ENCODE data around the gene RGS3.

Gene RGS3

DNA sequence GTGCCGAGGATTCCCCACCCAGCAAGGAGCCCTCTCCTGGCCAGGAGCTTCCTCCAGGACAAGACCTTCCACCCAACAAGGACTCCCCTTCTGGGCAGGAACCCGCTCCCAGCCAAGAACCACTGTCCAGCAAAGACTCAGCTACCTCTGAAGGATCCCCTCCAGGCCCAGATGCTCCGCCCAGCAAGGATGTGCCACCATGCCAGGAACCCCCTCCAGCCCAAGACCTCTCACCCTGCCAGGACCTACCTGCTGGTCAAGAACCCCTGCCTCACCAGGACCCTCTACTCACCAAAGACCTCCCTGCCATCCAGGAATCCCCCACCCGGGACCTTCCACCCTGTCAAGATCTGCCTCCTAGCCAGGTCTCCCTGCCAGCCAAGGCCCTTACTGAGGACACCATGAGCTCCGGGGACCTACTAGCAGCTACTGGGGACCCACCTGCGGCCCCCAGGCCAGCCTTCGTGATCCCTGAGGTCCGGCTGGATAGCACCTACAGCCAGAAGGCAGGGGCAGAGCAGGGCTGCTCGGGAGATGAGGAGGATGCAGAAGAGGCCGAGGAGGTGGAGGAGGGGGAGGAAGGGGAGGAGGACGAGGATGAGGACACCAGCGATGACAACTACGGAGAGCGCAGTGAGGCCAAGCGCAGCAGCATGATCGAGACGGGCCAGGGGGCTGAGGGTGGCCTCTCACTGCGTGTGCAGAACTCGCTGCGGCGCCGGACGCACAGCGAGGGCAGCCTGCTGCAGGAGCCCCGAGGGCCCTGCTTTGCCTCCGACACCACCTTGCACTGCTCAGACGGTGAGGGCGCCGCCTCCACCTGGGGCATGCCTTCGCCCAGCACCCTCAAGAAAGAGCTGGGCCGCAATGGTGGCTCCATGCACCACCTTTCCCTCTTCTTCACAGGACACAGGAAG is 120.2 kb downstream of the RGS3 start:
- in situ Hi-C loops (cut with MboI; ENCODE audit: low sequenced_read_pairs, unreplicated experiment), result no loop called here
- no peak for DNase-seq (ENCODE audit: low spot score)
- TF ChIP-seq, protein P1, sequence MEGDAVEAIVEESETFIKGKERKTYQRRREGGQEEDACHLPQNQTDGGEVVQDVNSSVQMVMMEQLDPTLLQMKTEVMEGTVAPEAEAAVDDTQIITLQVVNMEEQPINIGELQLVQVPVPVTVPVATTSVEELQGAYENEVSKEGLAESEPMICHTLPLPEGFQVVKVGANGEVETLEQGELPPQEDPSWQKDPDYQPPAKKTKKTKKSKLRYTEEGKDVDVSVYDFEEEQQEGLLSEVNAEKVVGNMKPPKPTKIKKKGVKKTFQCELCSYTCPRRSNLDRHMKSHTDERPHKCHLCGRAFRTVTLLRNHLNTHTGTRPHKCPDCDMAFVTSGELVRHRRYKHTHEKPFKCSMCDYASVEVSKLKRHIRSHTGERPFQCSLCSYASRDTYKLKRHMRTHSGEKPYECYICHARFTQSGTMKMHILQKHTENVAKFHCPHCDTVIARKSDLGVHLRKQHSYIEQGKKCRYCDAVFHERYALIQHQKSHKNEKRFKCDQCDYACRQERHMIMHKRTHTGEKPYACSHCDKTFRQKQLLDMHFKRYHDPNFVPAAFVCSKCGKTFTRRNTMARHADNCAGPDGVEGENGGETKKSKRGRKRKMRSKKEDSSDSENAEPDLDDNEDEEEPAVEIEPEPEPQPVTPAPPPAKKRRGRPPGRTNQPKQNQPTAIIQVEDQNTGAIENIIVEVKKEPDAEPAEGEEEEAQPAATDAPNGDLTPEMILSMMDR (IDR thresholded peaks at IDR 0.05; ENCODE audit: borderline replicate concordance, control extremely low read depth, extremely low read depth, insufficient read depth, missing control alignments), result no peak

DNA sequence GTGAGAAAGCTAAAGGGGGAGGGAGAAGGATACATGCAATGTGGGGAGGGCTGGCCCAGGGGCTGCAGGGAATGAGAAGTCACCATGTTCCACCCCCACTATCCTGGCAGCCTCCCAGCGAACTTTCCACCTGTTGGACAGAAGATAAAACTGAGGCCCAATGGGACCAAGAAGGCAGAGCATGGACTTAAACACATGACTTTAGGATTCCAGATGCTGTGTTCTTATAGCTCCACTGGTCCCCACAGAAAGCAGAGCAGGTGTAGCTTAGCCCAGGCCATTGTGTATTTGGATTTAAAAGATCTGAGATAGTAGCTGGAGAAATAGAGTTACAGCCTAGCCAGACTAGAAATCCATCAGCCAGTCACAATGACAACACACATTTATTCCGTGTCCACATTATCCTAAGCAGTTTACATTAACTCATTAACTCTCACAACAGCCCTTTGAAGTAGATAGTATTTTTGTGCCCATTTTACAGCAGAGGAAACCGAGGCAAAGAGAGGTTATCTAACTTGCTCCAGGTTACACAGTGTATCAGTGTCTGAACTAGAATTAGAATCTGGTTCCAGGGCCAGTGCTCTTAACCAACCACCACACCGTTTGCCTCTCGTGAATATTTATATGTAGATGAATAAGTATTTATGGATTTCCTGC is 121.0 kb downstream of the RGS3 start:
- TF ChIP-seq, protein P1 (IDR thresholded peaks at IDR 0.05; ENCODE audit: borderline replicate concordance, control extremely low read depth, extremely low read depth, insufficient read depth, missing control alignments), result no peak
- DNase-seq (ENCODE audit: low spot score), result no peak
- in situ Hi-C loops (cut with MboI; ENCODE audit: low sequenced_read_pairs, unreplicated experiment), result loop anchor here (5.0 kb wide), 1 partner anchor 73 kb away; no protein-coding TSS in a partner anchor

DNA sequence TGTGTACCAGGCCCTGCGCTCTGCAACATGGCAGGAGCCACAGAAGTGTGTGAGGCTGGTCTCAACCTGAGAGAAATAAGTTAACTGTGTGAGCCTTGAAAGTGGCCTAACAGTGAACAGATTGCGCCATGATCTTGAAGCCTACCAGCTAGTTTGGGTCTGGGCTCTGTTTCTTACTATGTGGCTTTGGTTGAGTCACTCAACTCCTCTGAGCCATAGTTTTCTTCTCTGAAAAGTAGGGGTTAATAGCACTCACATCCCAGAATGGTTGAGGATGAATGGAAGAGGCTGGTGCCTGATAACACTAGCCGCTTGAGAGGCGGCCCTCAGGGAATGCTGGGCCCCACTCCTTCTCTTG is 121.5 kb downstream of the RGS3 start:
- no peak for DNase-seq (ENCODE audit: low spot score)
- in situ Hi-C loops (cut with MboI; ENCODE audit: low sequenced_read_pairs, unreplicated experiment), result loop anchor here (5.0 kb wide), 1 partner anchor 72 kb away; no protein-coding TSS in a partner anchor
- TF ChIP-seq, protein P1 (IDR thresholded peaks at IDR 0.05; ENCODE audit: borderline replicate concordance, control extremely low read depth, extremely low read depth, insufficient read depth, missing control alignments), result no peak

DNA sequence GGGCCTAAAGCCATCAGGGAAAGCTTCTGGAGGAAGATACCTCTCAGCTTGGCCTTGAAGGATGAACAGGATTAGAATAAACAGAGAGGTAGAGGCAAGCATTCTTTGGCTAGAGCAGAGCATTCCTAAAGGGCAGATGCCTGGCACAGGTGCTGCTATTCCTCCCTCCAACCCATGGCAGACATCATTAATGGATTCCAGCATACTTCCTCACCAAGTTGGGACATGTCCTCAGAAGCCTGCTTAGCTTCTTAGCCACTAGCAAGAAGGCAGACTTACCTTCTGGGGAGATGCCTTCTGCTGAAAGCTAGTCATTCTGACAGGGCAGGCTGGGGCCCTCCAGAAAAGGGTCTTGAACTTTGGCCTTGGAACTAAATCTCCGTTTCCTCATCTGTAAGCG is 122.0 kb downstream of the RGS3 start:
- TF ChIP-seq, protein P1 (IDR thresholded peaks at IDR 0.05; ENCODE audit: borderline replicate concordance, control extremely low read depth, extremely low read depth, insufficient read depth, missing control alignments), result no peak
- DNase-seq (ENCODE audit: low spot score), result no peak
- in situ Hi-C loops (cut with MboI; ENCODE audit: low sequenced_read_pairs, unreplicated experiment), result loop anchor here (5.0 kb wide), 1 partner anchor 72 kb away; no protein-coding TSS in a partner anchor

DNA sequence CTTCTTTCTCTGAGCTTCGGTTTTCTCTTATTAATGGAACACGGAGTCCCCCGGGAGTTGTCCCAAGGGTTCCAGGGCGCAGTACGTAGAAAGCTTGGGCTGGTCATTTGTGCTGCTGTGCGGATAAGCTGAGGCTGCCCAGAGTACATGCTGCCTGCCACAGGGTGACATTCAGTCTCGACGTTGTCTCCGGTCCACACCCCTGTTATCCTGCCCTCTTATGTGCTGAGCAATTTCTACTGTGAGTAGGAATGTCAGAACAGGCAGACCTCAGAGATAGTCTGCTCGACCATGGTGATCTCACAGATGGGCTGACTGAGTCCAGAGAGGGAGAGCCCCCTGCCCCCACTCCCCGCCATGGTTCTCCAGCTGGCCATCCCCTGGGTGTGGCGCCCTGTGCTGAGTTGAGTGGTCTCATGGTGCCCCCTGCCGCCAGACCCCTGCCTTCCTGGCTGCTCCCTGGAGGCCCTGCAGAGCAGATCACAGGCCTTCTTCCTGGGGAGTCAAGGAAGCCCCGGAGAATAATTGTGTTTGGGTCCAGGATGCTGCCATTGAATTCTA is 124.0 kb downstream of the RGS3 start:
- TF ChIP-seq, protein P1 (IDR thresholded peaks at IDR 0.05; ENCODE audit: borderline replicate concordance, control extremely low read depth, extremely low read depth, insufficient read depth, missing control alignments), result no peak
- in situ Hi-C loops (cut with MboI; ENCODE audit: low sequenced_read_pairs, unreplicated experiment), result loop anchor here (5.0 kb wide), 1 partner anchor 70 kb away; no protein-coding TSS in a partner anchor
- DNase-seq (ENCODE audit: low spot score), result no peak

DNA sequence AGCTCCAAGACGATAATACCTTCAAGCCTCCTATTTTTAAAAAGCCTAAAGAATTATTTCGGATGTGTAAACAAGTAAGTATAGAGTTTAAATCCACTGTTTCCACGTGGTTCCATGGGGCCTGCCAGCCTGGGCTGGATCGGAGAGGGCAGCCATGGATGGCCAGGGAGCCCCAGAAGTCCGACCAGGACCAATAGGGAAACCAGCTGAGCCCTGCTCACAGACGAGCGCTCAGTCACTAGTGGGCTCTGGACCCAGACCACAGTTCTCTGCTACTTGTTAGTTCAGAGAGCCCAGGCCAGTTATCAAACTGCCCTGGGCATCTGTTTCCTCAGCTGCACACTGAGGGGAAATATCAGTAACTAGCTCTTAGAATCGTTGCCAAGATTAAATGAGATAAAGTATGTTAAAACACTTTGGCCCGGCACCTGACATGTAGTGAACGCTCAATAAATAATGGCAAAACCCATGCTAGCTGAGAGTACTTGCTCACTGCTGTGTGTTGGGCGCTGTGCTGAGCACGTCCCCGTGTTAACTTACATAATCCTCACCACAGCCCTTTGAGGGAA is 124.8 kb downstream of the RGS3 start:
- TF ChIP-seq, protein P1 (IDR thresholded peaks at IDR 0.05; ENCODE audit: borderline replicate concordance, control extremely low read depth, extremely low read depth, insufficient read depth, missing control alignments), result no peak
- DNase-seq (ENCODE audit: low spot score), result no peak
- in situ Hi-C loops (cut with MboI; ENCODE audit: low sequenced_read_pairs, unreplicated experiment), result loop anchor here (5.0 kb wide), 1 partner anchor 69 kb away; no protein-coding TSS in a partner anchor

Measured in GM13976 (cell line).